Measurements from ENCODE around the gene FGD2. TPM values are rescaled to one million over a fixed set of nuclear protein-coding genes. Genes with fewer than 3 reads are reported as not detected.

The FGD2 gene
- total RNA-seq, 4 donors from 2014 or later, result 0.39 to 6.2 (median 5.0) TPM

DNA sequence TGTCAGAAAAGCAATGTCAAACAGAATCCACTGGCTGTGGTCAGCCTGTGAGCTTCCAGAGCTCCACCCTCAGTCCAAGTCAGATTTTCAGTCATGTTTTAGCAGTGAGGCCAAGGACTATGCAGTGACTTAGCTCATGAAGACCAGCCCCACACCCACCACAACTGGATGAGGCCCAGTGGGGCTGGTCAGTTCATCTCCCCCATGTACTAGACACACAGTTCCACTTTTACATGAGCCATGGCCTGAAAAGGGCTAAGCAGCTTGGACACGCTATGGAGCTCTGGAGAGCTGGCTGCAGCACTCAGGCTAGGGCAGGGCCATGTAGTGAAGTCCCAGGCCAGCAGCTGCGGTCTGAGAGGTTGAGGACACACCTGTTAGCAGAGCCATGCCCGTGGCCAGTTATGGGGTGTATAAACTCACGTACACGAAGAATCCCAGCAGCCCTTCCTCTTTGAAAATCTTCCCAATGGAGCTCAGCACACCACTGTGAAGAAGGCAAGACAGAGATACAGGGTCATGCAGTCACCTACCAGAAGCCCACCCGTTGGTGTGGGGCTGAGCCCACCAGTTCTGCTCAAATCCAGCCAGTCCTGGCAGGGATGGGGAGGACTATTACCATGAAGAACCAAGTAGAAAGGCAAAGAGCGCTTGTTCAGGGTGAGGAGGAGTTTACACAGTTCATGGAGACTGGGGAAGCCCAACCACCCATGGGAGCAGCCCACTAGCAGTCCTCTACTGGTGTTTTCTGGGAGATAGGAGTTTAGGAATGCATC lies 30.0 kb upstream of the FGD2 start:
- H3K36me3 ChIP-seq, result peaks cover 5 to 82% of the 10 kb centered on the region in 2 donors
- no peak overlapping the region for H3K4me3 ChIP-seq
- H3K9me3 ChIP-seq, result no peaks in the 10 kb centered on the region
- TF ChIP-seq POLR2A (IDR thresholded peaks at IDR 0.05), result no peak
- TF ChIP-seq, protein P1, sequence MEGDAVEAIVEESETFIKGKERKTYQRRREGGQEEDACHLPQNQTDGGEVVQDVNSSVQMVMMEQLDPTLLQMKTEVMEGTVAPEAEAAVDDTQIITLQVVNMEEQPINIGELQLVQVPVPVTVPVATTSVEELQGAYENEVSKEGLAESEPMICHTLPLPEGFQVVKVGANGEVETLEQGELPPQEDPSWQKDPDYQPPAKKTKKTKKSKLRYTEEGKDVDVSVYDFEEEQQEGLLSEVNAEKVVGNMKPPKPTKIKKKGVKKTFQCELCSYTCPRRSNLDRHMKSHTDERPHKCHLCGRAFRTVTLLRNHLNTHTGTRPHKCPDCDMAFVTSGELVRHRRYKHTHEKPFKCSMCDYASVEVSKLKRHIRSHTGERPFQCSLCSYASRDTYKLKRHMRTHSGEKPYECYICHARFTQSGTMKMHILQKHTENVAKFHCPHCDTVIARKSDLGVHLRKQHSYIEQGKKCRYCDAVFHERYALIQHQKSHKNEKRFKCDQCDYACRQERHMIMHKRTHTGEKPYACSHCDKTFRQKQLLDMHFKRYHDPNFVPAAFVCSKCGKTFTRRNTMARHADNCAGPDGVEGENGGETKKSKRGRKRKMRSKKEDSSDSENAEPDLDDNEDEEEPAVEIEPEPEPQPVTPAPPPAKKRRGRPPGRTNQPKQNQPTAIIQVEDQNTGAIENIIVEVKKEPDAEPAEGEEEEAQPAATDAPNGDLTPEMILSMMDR (IDR thresholded peaks at IDR 0.05 in 4 of 5, conservative IDR thresholded peaks at IDR 0.05 in 1 of 5), result no peak
- intact Hi-C loops (cut with DNase I; ENCODE audit: low total_unique reads) (no loop called here), in situ Hi-C loops (cut with MboI; ENCODE audit: low sequenced_read_pairs in 4 of 4) (no loop called here)
- DNase-seq, result no peak
- no peak overlapping the region for H3K27ac ChIP-seq
- ATAC-seq, result peak in 1 of 2 donors; percentile 17
- no peaks in the 10 kb centered on the region for H3K27me3 ChIP-seq
- peaks cover 15 to 19% of the 10 kb centered on the region in 2 donors for H3K4me1 ChIP-seq

DNA sequence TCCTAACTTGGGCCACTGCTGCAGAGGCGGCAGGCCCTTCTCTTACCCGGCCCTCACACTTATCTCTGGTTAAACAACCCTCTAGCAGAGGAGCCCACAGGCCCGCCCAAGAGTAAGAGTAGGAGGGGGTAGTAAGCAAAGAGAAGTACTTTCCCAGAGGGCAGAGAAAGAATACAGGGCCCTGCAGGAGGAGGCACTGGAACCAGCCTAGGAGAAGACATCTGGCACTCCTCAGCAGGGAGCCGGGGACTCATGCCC lies 29.5 kb upstream of the FGD2 start:
- in situ Hi-C loops (cut with MboI; ENCODE audit: low sequenced_read_pairs in 4 of 4) (no loop called here), intact Hi-C loops (cut with DNase I; ENCODE audit: low total_unique reads) (no loop called here)
- ATAC-seq (no peak), DNase-seq (no peak)
- Histone ChIP-seq H3K27me3 (no peaks in the 10 kb centered on the region), H3K27ac (no peak overlapping the region), H3K9me3 (no peaks in the 10 kb centered on the region), H3K36me3 (peaks cover 5 to 76% of the 10 kb centered on the region in 2 donors), H3K4me3 (no peak overlapping the region), H3K4me1 (peaks cover 21 to 24% of the 10 kb centered on the region in 2 donors)
- no peak for TF ChIP-seq POLR2A (IDR thresholded peaks at IDR 0.05)
- TF ChIP-seq, protein P1 (IDR thresholded peaks at IDR 0.05 in 4 of 5, conservative IDR thresholded peaks at IDR 0.05 in 1 of 5), result no peak

DNA sequence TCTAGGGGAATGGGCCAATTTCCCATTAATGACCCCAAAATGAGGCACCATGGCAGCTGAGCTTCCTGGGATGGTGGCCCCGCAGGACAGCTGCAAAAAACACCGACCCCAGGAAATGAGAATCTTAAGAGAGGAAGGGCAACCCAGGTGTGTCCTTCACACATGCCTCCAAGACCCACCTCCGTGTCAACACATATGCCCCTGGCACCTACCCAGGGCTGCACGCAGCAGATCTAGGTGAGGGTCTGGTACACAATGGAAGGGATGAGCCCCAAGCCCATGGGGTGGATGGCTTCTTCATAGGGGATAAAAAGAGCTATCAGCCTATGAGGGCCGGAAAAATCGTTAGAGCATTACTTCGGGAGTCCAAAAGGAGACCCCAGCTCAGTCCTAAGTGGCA lies 28.9 kb upstream of the FGD2 start:
- TF ChIP-seq POLR2A (IDR thresholded peaks at IDR 0.05), result no peak
- ATAC-seq, result no peak
- Histone ChIP-seq H3K27ac (no peak overlapping the region), H3K4me3 (no peak overlapping the region), H3K36me3 (peaks cover 5 to 71% of the 10 kb centered on the region in 2 donors), H3K9me3 (no peaks in the 10 kb centered on the region), H3K27me3 (no peaks in the 10 kb centered on the region), H3K4me1 (peaks cover 25 to 30% of the 10 kb centered on the region in 2 donors)
- in situ Hi-C loops (cut with MboI; ENCODE audit: low sequenced_read_pairs in 4 of 4), result no loop called here
- DNase-seq, result no peak
- intact Hi-C loops (cut with DNase I; ENCODE audit: low total_unique reads), result no loop called here

DNA sequence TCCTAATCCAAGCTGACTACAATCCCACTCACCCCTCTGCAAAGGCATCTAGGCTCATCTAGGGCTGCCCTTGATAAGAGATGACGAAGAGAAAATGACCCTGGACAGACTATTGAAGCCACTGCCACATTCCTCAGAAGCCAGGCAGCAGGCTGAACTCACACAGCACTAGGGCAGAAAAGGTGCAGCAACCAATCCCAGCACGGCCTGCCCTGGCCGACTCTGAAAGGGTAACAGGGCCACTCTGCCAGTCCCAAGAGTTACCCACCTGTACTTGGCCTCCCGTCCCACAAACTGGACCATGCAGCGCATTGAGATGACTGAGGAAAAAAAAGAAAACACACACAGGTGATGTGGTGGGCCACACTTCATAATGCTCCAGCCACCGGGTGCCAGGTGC lies 28.5 kb upstream of the FGD2 start:
- no peak overlapping the region for H3K4me3 ChIP-seq
- DNase-seq (no peak), ATAC-seq (no peak)
- H3K27ac ChIP-seq, result no peak overlapping the region
- intact Hi-C loops (cut with DNase I; ENCODE audit: low total_unique reads), result no loop called here
- peaks cover 5 to 66% of the 10 kb centered on the region in 2 donors for H3K36me3 ChIP-seq
- no peak for TF ChIP-seq POLR2A (IDR thresholded peaks at IDR 0.05)
- TF ChIP-seq, protein P1 (IDR thresholded peaks at IDR 0.05 in 4 of 5, conservative IDR thresholded peaks at IDR 0.05 in 1 of 5), result no peak
- in situ Hi-C loops (cut with MboI; ENCODE audit: low sequenced_read_pairs in 4 of 4), result no loop called here
- H3K9me3 ChIP-seq, result no peaks in the 10 kb centered on the region
- H3K4me1 ChIP-seq, result peaks cover 25 to 31% of the 10 kb centered on the region in 2 donors
- no peaks in the 10 kb centered on the region for H3K27me3 ChIP-seq

DNA sequence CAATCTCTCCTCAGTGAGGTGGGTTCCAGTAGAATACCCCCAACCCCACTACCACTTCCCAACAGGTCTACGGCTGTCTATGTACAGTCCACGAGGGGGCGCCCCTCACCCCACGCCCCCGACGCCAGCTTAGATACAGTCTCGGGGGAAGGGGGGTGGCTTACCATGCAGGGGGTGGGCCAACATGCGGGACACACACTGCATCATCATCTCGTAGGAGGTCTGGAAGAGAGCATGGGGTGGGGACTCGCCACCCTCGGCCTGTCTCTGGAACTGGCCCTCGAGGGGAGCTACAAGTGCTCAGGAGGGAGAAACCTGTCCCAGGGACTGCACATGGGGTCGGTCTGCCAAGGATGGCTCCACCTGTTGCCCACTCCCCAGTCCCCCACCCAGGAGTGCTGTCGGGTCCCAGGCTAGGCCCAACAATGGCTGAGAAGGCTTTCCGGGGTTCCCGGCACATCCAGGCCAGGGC lies 27.9 kb upstream of the FGD2 start:
- peaks cover 5 to 61% of the 10 kb centered on the region in 2 donors for H3K36me3 ChIP-seq
- intact Hi-C loops (cut with DNase I; ENCODE audit: low total_unique reads) (no loop called here), in situ Hi-C loops (cut with MboI; ENCODE audit: low sequenced_read_pairs in 4 of 4) (no loop called here)
- H3K27ac ChIP-seq, result no peak overlapping the region
- TF ChIP-seq, protein P1 (IDR thresholded peaks at IDR 0.05 in 4 of 5, conservative IDR thresholded peaks at IDR 0.05 in 1 of 5), result peak in 4 of 5 experiments; percentile 19 to 53 (median 44)
- no peak for TF ChIP-seq POLR2A (IDR thresholded peaks at IDR 0.05)
- no peaks in the 10 kb centered on the region for H3K9me3 ChIP-seq
- H3K27me3 ChIP-seq, result no peaks in the 10 kb centered on the region
- peaks cover 25 to 31% of the 10 kb centered on the region in 2 donors for H3K4me1 ChIP-seq
- no peak for ATAC-seq
- no peak overlapping the region for H3K4me3 ChIP-seq
- DNase-seq, result no peak

Measured in gastrocnemius medialis (tissue), 4 donors.